HepG2 (cell line): ENCODE data around the gene TEX50. TPM values are rescaled to one million over a fixed set of nuclear protein-coding genes. Genes with fewer than 3 reads are reported as not detected.

Experiments used
- ATAC-seq: fragments of 200-7000 bp; cut with Tn5 transposase; 3 replicates; pipeline ENCODE4 v1.9.1; 2020; ENCODE audit warnings: mild to moderate bottlenecking, moderate library complexity
- BruUV-seq: library from RNA; stranded (reverse); fragments of 400-500 nt; replicated peaks from 2 replicates; lab custom pipeline; 2021; lab: Mats Ljungman, UMichigan
- CTCF ChIA-PET: fragments of 300-600 bp; formaldehyde crosslinking; extraction: SDS; loops from one replicate; lab custom pipeline; 2021; ENCODE audit warnings: low total read pairs, inconsistent platforms, low intra/inter-chr PET ratio; lab: Yijun Ruan, JAX
- POLR2A ChIA-PET: fragments of 350-600 bp; sonication (Branson Sonifier 250); formaldehyde crosslinking; loops from one replicate; lab custom pipeline; 2020; ENCODE audit warnings: antibody characterized with exemption, inconsistent platforms; lab: Yijun Ruan, JAX
- DNase-seq: peaks from one replicate; pipeline ENCODE4 v3.0.0-alpha.2; 2015; ENCODE audit warnings: low spot score
- FAIRE-seq: peaks from 3 replicates; lab custom pipeline; 2011; peaks lifted over from hg19 to GRCh38; lab: Jason Lieb, UNC
- H2AFZ ChIP-seq: one replicate; pipeline ENCODE4 v1.6.1; 2011; ENCODE audit warnings: low read length, inconsistent platforms
- H3K27ac ChIP-seq: fragments of 300-600 bp; 3 replicates; pipeline ENCODE4 v1.8.0; 2011; ENCODE audit warnings: mixed run types, mild to moderate bottlenecking, mixed read lengths, low read length, inconsistent platforms; ENCODE audit not compliant: insufficient read depth; ENCODE audit errors: extremely low read length
- H3K27me3 ChIP-seq, 2 experiments: fragments of 200-600 bp in 1 of 2; 2 replicates in 1 of 2; 3 replicates in 1 of 2; pipeline versions ENCODE4 v1.6.0 to v1.8.0; 2011; ENCODE audit warnings: low read length in 2 of 2, mild to moderate bottlenecking in 2 of 2, moderate library complexity in 2 of 2, inconsistent platforms in 1 of 2; ENCODE audit not compliant: insufficient read depth in 2 of 2, control insufficient read depth in 1 of 2
- H3K36me3 ChIP-seq, 2 experiments: fragments of 200-600 bp in 1 of 2; replicated peaks in 1 of 2; 2 replicates in 1 of 2; 3 replicates in 1 of 2; pipeline versions ENCODE4 v1.5.1 to v1.8.0; 2011; ENCODE audit warnings: low read length in 2 of 2, inconsistent platforms in 1 of 2; ENCODE audit not compliant: insufficient read depth in 2 of 2, control insufficient read depth in 1 of 2
- H3K4me1 ChIP-seq: 2 replicates; pipeline ENCODE4 v1.5.1; 2012; ENCODE audit warnings: low read length, inconsistent platforms; ENCODE audit not compliant: insufficient read depth
- H3K4me2 ChIP-seq: 2 replicates; pipeline ENCODE4 v1.6.0; 2011; ENCODE audit warnings: low read depth, low read length, inconsistent platforms
- H3K4me3 ChIP-seq, 3 experiments: fragments of 200-600 bp in 1 of 3; sonication (generic), shearing (Covaris generic) in 1 of 3; replicated peaks in 1 of 3; 2 replicates each; pipeline ENCODE4 v1.5.1; 2011 to 2016; ENCODE audit warnings: low read length in 3 of 3, inconsistent platforms in 2 of 3, low read depth in 2 of 3, mild to moderate bottlenecking in 2 of 3, control low read depth in 1 of 3, mixed read lengths in 1 of 3; ENCODE audit not compliant: insufficient read depth in 1 of 3
- H3K79me2 ChIP-seq: one replicate; pipeline ENCODE4 v1.6.1; 2011; ENCODE audit warnings: low read length, inconsistent platforms; ENCODE audit not compliant: insufficient read depth
- H3K9ac ChIP-seq: 2 replicates; pipeline ENCODE4 v1.6.0; 2011; ENCODE audit warnings: mild to moderate bottlenecking, low read depth, low read length, inconsistent platforms; ENCODE audit not compliant: insufficient read depth
- H3K9me3 ChIP-seq: 2 replicates; pipeline ENCODE4 v1.5.1; 2012; ENCODE audit warnings: mild to moderate bottlenecking, low read length
- H4K20me1 ChIP-seq: 2 replicates; pipeline ENCODE4 v1.6.0; 2011; ENCODE audit warnings: inconsistent platforms, mild to moderate bottlenecking, low read length, moderate library complexity; ENCODE audit not compliant: insufficient read depth
- CBFB ChIP-seq: sonication (generic); formaldehyde crosslinking; IDR thresholded peaks from 2 replicates; pipeline ENCODE4 v1.4.0; 2020; ENCODE audit warnings: missing genetic modification reagents
- GABPB1 ChIP-seq: IDR thresholded peaks from 2 replicates; pipeline ENCODE4 v1.6.1; 2016; ENCODE audit warnings: mild to moderate bottlenecking, missing genetic modification reagents, moderate library complexity, missing compliant biosample characterization
- HMGA1 ChIP-seq: sonication (generic); formaldehyde crosslinking; conservative IDR thresholded peaks from 2 replicates; pipeline ENCODE4 v1.4.0; 2020; ENCODE audit warnings: missing genetic modification reagents
- MTF2 ChIP-seq: sonication (generic); formaldehyde crosslinking; IDR thresholded peaks from 2 replicates; pipeline ENCODE4 v1.5.0; 2020; ENCODE audit warnings: missing genetic modification reagents, borderline replicate concordance
- NCOA5 ChIP-seq: sonication (generic); formaldehyde crosslinking; IDR thresholded peaks from 2 replicates; pipeline ENCODE4 v1.4.0; 2020; ENCODE audit warnings: missing genetic modification reagents
- YEATS2 ChIP-seq: sonication (generic); formaldehyde crosslinking; IDR thresholded peaks from 2 replicates; pipeline ENCODE4 v1.4.0; 2020; ENCODE audit warnings: missing genetic modification reagents, borderline replicate concordance
- ZKSCAN8 ChIP-seq: IDR thresholded peaks from 2 replicates; pipeline ENCODE4 v1.6.1; 2016; ENCODE audit warnings: borderline replicate concordance, missing genetic modification reagents, missing compliant biosample characterization
- ZNF383 ChIP-seq: sonication (generic); formaldehyde crosslinking; IDR thresholded peaks from 2 replicates; pipeline ENCODE4 v1.4.0; 2020; ENCODE audit warnings: missing genetic modification reagents, mild to moderate bottlenecking, borderline replicate concordance
- WGBS: methylation state at CpG from one replicate; pipeline ENCODE4 v1.1.6; 2017; ENCODE audit warnings: low lambda C conversion rate; 5-methylcytosine and 5-hydroxymethylcytosine counted together
- in situ Hi-C: cut with HindIII; loops from 2 replicates; pipeline ENCODE4 v1.10.0; 2017; ENCODE audit warnings: low pct_unique_long_range_greater_than_20kb; ENCODE audit not compliant: extremely low pct_ligation_motif_present
- intact Hi-C: fragments of 100-400 bp; cut with micrococcal nuclease; formaldehyde crosslinking; loops from one replicate; pipeline ENCODE4 v1.10.0; 2022; ENCODE audit not compliant: unreplicated experiment
- polyA plus RNA-seq, 8 experiments: library from polyadenylated mRNA; depleted of rRNA in 3 of 8; stranded (reverse) in 7 of 8; unstranded in 1 of 8; fragments of >200 nt; fragmentation: Illumina TruSeq in 4 of 8; extraction: Trizol in 4 of 8; gene quantifications; 2 replicates each; pipeline versions ENCODE4 v1.2.1 to v1.2.3, GENCODE V29; 2011 to 2016; ENCODE audit warnings: low read depth in 4 of 8, missing spikeins in 1 of 8, mixed read lengths in 1 of 8; ENCODE audit not compliant: insufficient read depth in 1 of 8
- total RNA-seq, 5 experiments: library from RNA; depleted of rRNA; stranded (reverse); fragments of >200 nt; fragmentation: Illumina TruSeq; extraction: Trizol; gene quantifications; 2 replicates each; pipeline ENCODE4 v1.2.3, GENCODE V29; 2016; ENCODE audit warnings: low read depth in 1 of 5
- TF ChIP-seq, protein P1 (sequence below): sonication (generic); formaldehyde crosslinking; IDR thresholded peaks from 2 replicates; pipeline ENCODE4 v1.4.0; 2020; ENCODE audit warnings: missing genetic modification reagents, mild to moderate bottlenecking, borderline replicate concordance
- TF ChIP-seq, protein P2 (sequence below): IDR thresholded peaks from 2 replicates; pipeline ENCODE4 v1.6.1; 2016; ENCODE audit warnings: missing biosample characterization, missing genetic modification reagents, low read depth
- TF ChIP-seq, protein P3 (sequence below): sonication (generic); formaldehyde crosslinking; IDR thresholded peaks from one replicate; pipeline ENCODE4 v1.5.1; 2020; ENCODE audit warnings: mild to moderate bottlenecking, missing genetic modification reagents; ENCODE audit errors: not compliant biosample characterization

The TEX50 gene
- total and polyA plus RNA-seq, 2 of the 13 experiments (the other 11 are each of a cell fraction or from before 2014, with no cell fraction given) = not detected

DNA sequence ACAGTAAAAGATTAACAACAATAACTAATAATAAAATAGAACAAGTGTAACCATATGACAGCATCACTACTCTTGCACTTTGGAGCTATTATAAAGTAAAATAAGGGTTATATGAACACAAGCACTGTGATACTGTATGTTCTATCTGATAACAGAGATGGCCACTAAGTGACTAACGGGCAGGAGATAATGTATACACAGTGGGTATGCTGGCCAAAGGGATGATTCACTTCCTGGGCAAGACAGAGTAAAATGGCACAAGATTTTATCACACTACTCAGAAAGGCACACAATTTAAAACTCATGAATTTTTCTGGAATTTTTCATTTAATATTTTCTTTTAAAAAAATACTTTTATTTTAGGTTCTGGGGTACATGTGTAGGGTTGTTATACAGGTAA lies 44.6 kb upstream of the TEX50 start:
- H3K9ac ChIP-seq = no peak overlapping the region
- H3K27ac ChIP-seq = no peak overlapping the region
- H3K4me3 ChIP-seq = no peak overlapping the region
- no peaks in the 10 kb centered on the region for H3K36me3 ChIP-seq
- BruUV-seq = no TSS peak
- DNase-seq = no peak
- no peak for ATAC-seq
- 0% methylated on average over 1 of the region's 1 CpG for WGBS
- no peaks in the 10 kb centered on the region for H3K4me1 ChIP-seq
- H2AFZ ChIP-seq = no peak overlapping the region
- CTCF ChIA-PET = no interaction called here
- H3K9me3 ChIP-seq = no peaks in the 10 kb centered on the region
- intact Hi-C loops = no loop called here
- no peak overlapping the region for H3K4me2 ChIP-seq
- POLR2A ChIA-PET = no interaction called here
- no peaks in the 10 kb centered on the region for H3K27me3 ChIP-seq
- no peaks in the 10 kb centered on the region for H4K20me1 ChIP-seq
- in situ Hi-C loops = no loop called here
- H3K79me2 ChIP-seq = no peaks in the 10 kb centered on the region
- no peak for FAIRE-seq
- TF ChIP-seq MTF2 = no peak
- TF ChIP-seq CBFB (CRISPR knock-in tag) = no peak
- TF ChIP-seq, protein P1, sequence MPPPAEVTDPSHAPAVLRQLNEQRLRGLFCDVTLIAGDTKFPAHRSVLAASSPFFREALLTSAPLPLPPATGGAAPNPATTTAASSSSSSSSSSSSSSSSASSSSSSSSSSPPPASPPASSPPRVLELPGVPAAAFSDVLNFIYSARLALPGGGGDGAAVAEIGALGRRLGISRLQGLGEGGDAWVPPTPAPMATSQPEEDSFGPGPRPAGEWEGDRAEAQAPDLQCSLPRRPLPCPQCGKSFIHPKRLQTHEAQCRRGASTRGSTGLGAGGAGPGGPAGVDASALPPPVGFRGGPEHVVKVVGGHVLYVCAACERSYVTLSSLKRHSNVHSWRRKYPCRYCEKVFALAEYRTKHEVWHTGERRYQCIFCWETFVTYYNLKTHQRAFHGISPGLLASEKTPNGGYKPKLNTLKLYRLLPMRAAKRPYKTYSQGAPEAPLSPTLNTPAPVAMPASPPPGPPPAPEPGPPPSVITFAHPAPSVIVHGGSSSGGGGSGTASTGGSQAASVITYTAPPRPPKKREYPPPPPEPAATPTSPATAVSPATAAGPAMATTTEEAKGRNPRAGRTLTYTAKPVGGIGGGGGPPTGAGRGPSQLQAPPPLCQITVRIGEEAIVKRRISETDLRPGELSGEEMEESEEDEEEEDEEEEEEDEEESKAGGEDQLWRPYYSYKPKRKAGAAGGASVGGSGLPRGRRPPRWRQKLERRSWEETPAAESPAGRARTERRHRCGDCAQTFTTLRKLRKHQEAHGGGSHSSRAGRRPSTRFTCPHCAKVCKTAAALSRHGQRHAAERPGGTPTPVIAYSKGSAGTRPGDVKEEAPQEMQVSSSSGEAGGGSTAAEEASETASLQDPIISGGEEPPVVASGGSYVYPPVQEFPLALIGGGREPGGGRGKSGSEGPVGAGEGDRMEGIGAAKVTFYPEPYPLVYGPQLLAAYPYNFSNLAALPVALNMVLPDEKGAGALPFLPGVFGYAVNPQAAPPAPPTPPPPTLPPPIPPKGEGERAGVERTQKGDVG (CRISPR knock-in tag) = no peak
- no peak for TF ChIP-seq NCOA5 (CRISPR knock-in tag)
- no peak for TF ChIP-seq HMGA1 (CRISPR knock-in tag)
- no peak for TF ChIP-seq GABPB1 (CRISPR knock-in tag)
- TF ChIP-seq ZKSCAN8 (CRISPR knock-in tag) = no peak
- TF ChIP-seq, protein P2, sequence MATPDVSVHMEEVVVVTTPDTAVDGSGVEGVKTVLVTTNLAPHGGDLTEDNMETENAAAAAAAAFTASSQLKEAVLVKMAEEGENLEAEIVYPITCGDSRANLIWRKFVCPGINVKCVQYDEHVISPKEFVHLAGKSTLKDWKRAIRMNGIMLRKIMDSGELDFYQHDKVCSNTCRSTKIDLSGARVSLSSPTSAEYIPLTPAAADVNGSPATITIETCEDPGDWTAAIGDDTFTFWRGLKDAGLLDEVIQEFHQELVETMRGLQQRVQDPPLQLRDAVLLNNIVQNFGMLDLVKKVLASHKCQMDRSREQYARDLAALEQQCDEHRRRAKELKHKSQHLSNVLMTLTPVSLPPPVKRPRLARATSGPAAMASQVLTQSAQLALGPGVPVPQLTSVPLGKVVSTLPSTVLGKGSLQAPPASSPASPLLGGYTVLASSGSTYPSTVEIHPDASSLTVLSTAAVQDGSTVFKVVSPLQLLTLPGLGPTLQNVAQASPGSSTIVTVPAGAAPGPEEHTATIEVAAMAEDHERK = no peak
- no peak for TF ChIP-seq ZNF383
- TF ChIP-seq, protein P3, sequence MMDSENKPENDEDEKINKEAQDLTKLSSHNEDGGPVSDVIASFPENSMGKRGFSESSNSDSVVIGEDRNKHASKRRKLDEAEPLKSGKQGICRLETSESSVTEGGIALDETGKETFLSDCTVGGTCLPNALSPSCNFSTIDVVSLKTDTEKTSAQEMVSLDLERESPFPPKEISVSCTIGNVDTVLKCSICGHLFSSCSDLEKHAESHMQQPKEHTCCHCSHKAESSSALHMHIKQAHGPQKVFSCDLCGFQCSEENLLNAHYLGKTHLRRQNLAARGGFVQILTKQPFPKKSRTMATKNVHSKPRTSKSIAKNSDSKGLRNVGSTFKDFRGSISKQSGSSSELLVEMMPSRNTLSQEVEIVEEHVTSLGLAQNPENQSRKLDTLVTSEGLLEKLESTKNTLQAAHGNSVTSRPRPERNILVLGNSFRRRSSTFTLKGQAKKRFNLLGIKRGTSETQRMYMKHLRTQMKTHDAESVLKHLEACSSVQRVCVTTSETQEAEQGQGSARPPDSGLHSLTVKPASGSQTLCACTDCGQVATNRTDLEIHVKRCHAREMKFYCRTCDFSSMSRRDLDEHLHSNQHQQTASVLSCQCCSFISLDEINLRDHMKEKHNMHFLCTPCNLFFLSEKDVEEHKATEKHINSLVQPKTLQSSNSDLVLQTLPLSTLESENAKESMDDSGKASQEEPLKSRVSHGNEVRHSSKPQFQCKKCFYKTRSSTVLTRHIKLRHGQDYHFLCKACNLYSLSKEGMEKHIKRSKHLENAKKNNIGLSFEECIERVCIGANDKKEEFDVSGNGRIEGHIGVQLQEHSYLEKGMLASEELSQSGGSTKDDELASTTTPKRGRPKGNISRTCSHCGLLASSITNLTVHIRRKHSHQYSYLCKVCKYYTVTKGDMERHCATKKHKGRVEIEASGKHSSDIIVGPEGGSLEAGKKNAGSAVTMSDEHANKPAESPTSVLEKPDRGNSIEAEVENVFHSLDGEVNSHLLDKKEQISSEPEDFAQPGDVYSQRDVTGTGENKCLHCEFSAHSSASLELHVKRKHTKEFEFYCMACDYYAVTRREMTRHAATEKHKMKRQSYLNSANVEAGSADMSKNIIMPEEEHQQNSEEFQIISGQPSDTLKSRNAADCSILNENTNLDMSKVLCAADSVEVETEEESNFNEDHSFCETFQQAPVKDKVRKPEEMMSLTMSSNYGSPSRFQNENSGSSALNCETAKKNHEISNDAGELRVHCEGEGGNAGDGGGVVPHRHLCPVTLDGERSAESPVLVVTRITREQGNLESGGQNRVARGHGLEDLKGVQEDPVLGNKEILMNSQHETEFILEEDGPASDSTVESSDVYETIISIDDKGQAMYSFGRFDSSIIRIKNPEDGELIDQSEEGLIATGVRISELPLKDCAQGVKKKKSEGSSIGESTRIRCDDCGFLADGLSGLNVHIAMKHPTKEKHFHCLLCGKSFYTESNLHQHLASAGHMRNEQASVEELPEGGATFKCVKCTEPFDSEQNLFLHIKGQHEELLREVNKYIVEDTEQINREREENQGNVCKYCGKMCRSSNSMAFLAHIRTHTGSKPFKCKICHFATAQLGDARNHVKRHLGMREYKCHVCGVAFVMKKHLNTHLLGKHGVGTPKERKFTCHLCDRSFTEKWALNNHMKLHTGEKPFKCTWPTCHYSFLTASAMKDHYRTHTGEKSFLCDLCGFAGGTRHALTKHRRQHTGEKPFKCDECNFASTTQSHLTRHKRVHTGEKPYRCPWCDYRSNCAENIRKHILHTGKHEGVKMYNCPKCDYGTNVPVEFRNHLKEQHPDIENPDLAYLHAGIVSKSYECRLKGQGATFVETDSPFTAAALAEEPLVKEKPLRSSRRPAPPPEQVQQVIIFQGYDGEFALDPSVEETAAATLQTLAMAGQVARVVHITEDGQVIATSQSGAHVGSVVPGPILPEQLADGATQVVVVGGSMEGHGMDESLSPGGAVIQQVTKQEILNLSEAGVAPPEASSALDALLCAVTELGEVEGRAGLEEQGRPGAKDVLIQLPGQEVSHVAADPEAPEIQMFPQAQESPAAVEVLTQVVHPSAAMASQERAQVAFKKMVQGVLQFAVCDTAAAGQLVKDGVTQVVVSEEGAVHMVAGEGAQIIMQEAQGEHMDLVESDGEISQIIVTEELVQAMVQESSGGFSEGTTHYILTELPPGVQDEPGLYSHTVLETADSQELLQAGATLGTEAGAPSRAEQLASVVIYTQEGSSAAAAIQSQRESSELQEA (CRISPR knock-in tag) = no peak
- no peak for TF ChIP-seq YEATS2 (CRISPR knock-in tag)
